Naive thymus-derived CD4-positive, alpha-beta T cell (primary cell): Measurements from ENCODE around the gene UVRAG. TPM values are rescaled to one million over a fixed set of nuclear protein-coding genes. Genes with fewer than 3 reads are reported as not detected.
"Not testable (repeated sequence)": the region's sequence is repeated elsewhere in the genome, so short reads cannot be mapped to it uniquely, and the experiment has no call there.

Source experiments
- ATAC-seq: fragments of 150-1000 bp; cut with Tn5 transposase; 2 replicates; pipeline ENCODE4 v1.10.0; 2021; ENCODE audit warnings: mild to moderate bottlenecking, moderate library complexity
- CTCF ChIA-PET: fragments of 350-600 bp; sonication (Branson Sonifier 250); formaldehyde crosslinking; loops from one replicate; lab custom pipeline; 2021; ENCODE audit warnings: antibody characterized with exemption; lab: Charles Lee
- POLR2A ChIA-PET: fragments of 350-600 bp; sonication (Branson Sonifier 250); formaldehyde crosslinking; loops from one replicate; lab custom pipeline; 2021; ENCODE audit warnings: antibody characterized with exemption, inconsistent platforms; lab: Charles Lee
- DNase-seq, 9 donors: peaks; one replicate each; pipeline versions ENCODE4 v3.0.0 to v3.0.0-alpha.2; 2020 to 2022; ENCODE audit warnings: mixed read lengths in 1 of 9
- H3K27ac ChIP-seq: one replicate; pipeline ENCODE4 v1.7.0; 2013; ENCODE audit warnings: mild to moderate bottlenecking, low read depth, low read length, moderate library complexity
- H3K27me3 ChIP-seq, 2 donors: one replicate each; pipeline ENCODE4 v1.7.0; 2013; ENCODE audit warnings: low read length in 2 of 2, mild to moderate bottlenecking in 2 of 2, moderate library complexity in 2 of 2; ENCODE audit not compliant: control insufficient read depth in 2 of 2, insufficient read depth in 2 of 2
- H3K36me3 ChIP-seq, 3 experiments: 1 replicate in 2 of 3; 2 replicates in 1 of 3; pipeline ENCODE4 v1.7.0; 2013; ENCODE audit warnings: low read length in 3 of 3, mild to moderate bottlenecking in 3 of 3, moderate library complexity in 1 of 3; ENCODE audit not compliant: insufficient read depth in 3 of 3, control insufficient read depth in 2 of 3
- H3K4me1 ChIP-seq, 2 donors: one replicate each; pipeline ENCODE4 v1.7.0; 2013; ENCODE audit warnings: low read length in 2 of 2, mild to moderate bottlenecking in 2 of 2, moderate library complexity in 1 of 2; ENCODE audit not compliant: control insufficient read depth in 2 of 2, insufficient read depth in 2 of 2
- H3K4me3 ChIP-seq: 2 replicates; pipeline ENCODE4 v1.7.0; 2013; ENCODE audit warnings: mild to moderate bottlenecking, low read length
- H3K9me3 ChIP-seq, 3 experiments: 1 replicate in 2 of 3; 2 replicates in 1 of 3; pipeline ENCODE4 v1.7.0; 2013; ENCODE audit warnings: low read length in 3 of 3; ENCODE audit not compliant: control insufficient read depth in 2 of 3
- H3K27ac Mint-ChIP-seq, 9 donors: one replicate each; pipeline ENCODE4 v1.8.0; 2020 to 2022; ENCODE audit warnings: mixed read lengths in 9 of 9, mild to moderate bottlenecking in 8 of 9, moderate library complexity in 5 of 9, inconsistent platforms in 2 of 9
- H3K27me3 Mint-ChIP-seq, 5 donors: one replicate each; pipeline ENCODE4 v1.8.0; 2021 to 2022; ENCODE audit warnings: mixed read lengths in 5 of 5, mild to moderate bottlenecking in 1 of 5
- H3K36me3 Mint-ChIP-seq, 5 donors: one replicate each; pipeline ENCODE4 v1.8.0; 2020 to 2022; ENCODE audit warnings: mixed read lengths in 5 of 5, mild to moderate bottlenecking in 3 of 5, inconsistent platforms in 1 of 5
- H3K4me1 Mint-ChIP-seq, 7 donors: one replicate each; pipeline ENCODE4 v1.8.0; 2020 to 2022; ENCODE audit warnings: mixed read lengths in 7 of 7, mild to moderate bottlenecking in 3 of 7, inconsistent platforms in 1 of 7
- H3K4me3 Mint-ChIP-seq, 10 donors: one replicate each; pipeline ENCODE4 v1.8.0; 2020 to 2022; ENCODE audit warnings: mild to moderate bottlenecking in 10 of 10, mixed read lengths in 10 of 10, moderate library complexity in 6 of 10, inconsistent platforms in 2 of 10
- H3K9me3 Mint-ChIP-seq, 11 donors: one replicate each; pipeline ENCODE4 v1.8.0; 2020 to 2022; ENCODE audit warnings: mixed read lengths in 11 of 11, mild to moderate bottlenecking in 4 of 11, inconsistent platforms in 1 of 11, moderate library complexity in 1 of 11
- intact Hi-C, 2 donors: fragments of 100-400 bp; cut with micrococcal nuclease; formaldehyde crosslinking; loops; one replicate each; pipeline ENCODE4 v1.15.1; 2023
- polyA plus RNA-seq, 2 donors: library from polyadenylated mRNA; unstranded; fragments of 300-500 nt; fragmentation: Illumina TruSeq; gene quantifications; one replicate each; pipeline ENCODE4 v1.2.3, GENCODE V29; 2021
- total RNA-seq, 6 experiments: library from RNA in 5 of 6; stranded (reverse) in 5 of 6; gene quantifications; 1 replicate in 5 of 6; 2 replicates in 1 of 6; pipeline ENCODE4 v1.2.3 and lab custom pipeline; 2021 to 2026

The UVRAG gene
- total and polyA plus RNA-seq, 7 experiments from 2014 or later = 12.3 to 46.1 (median 24.6) TPM

- DNase-seq (no peak), ATAC-seq (no peak)
- Histone ChIP-seq H3K4me3 (no peak overlapping the region), H3K4me1 (no peaks in the 10 kb centered on the region), H3K36me3 (no peaks in the 10 kb centered on the region), H3K27me3 (no peaks in the 10 kb centered on the region), H3K9me3 (no peaks in the 10 kb centered on the region), H3K27ac (no peak overlapping the region)
- CTCF ChIA-PET = no interaction called here
- Mint-ChIP-seq H3K9me3 (peaks cover 0 to 5% (median 0%) of the 10 kb centered on the region in 11 donors), H3K27ac (peak overlapping the region in 5 of 9 donors; percentile 14 to 83 (median 59)), H3K27me3 (no peaks in the 10 kb centered on the region), H3K4me3 (peak overlapping the region in 5 of 10 donors; percentile 5 to 67 (median 39)), H3K36me3 (peaks cover 0 to 27% (median 22%) of the 10 kb centered on the region in 5 donors), H3K4me1 (peaks cover 0 to 25% (median 16%) of the 10 kb centered on the region in 7 donors)
- POLR2A ChIA-PET = no interaction called here
- intact Hi-C loops = no loop called here
Observed at GRCh38 chr11:76077575-76078150, 262.7 kb downstream of the UVRAG start.

GRCh38 chr11:76081084-76081483, 266.1 kb downstream of the UVRAG start:
- H3K4me1 ChIP-seq, H3K27me3 ChIP-seq, H3K4me3 Mint-ChIP-seq, H3K27ac ChIP-seq, H3K9me3 ChIP-seq, H3K36me3 ChIP-seq, ATAC-seq, intact Hi-C loops, H3K27ac Mint-ChIP-seq, H3K27me3 Mint-ChIP-seq, H3K4me3 ChIP-seq, DNase-seq, H3K9me3 Mint-ChIP-seq, CTCF ChIA-PET: not testable (repeated sequence)
- Mint-ChIP-seq H3K36me3 (peaks cover 0 to 18% (median 15%) of the 10 kb centered on the region in 5 donors), H3K4me1 (peaks cover 0 to 17% (median 11%) of the 10 kb centered on the region in 7 donors)
- POLR2A ChIA-PET = interaction anchor here (0.7 kb wide), 1 partner anchor 121 kb away, joined by 3 read pairs; no protein-coding TSS in a partner anchor

- no peaks in the 10 kb centered on the region for H3K27me3 Mint-ChIP-seq
- Histone ChIP-seq H3K9me3 (no peaks in the 10 kb centered on the region), H3K4me3 (no peak overlapping the region), H3K4me1 (no peaks in the 10 kb centered on the region), H3K27me3 (no peaks in the 10 kb centered on the region), H3K36me3 (no peaks in the 10 kb centered on the region), H3K27ac (no peak overlapping the region)
- ATAC-seq = no peak
- H3K4me3 Mint-ChIP-seq = no peak overlapping the region
- POLR2A ChIA-PET = no interaction called here
- H3K9me3 Mint-ChIP-seq = peaks cover 0 to 4% (median 0%) of the 10 kb centered on the region in 11 donors
- peaks cover 0 to 5% (median 0%) of the 10 kb centered on the region in 7 donors for H3K4me1 Mint-ChIP-seq
- H3K36me3 Mint-ChIP-seq = peaks cover 0 to 39% (median 28%) of the 10 kb centered on the region in 5 donors
- no peak overlapping the region for H3K27ac Mint-ChIP-seq
- intact Hi-C loops = no loop called here
- CTCF ChIA-PET = no interaction called here
- no peak for DNase-seq
Observed at GRCh38 chr11:76083563-76084451, 268.8 kb downstream of the UVRAG start.

- intact Hi-C loops = no loop called here
- DNase-seq (no peak), ATAC-seq (no peak)
- peaks cover 0 to 5% (median 0%) of the 10 kb centered on the region in 3 experiments for H3K36me3 ChIP-seq
- H3K4me3 ChIP-seq = no peak overlapping the region
- Mint-ChIP-seq H3K27me3 (no peaks in the 10 kb centered on the region), H3K27ac (no peak overlapping the region), H3K4me1 (peaks cover 0 to 6% (median 0%) of the 10 kb centered on the region in 7 donors), H3K36me3 (peaks cover 2 to 49% (median 40%) of the 10 kb centered on the region in 5 donors), H3K9me3 (peaks cover 0 to 18% (median 3%) of the 10 kb centered on the region in 11 donors), H3K4me3 (no peak overlapping the region)
- no peaks in the 10 kb centered on the region for H3K4me1 ChIP-seq
- H3K27ac ChIP-seq = no peak overlapping the region
- CTCF ChIA-PET = interaction anchor here (0.6 to 1.1 kb wide), 2 partner anchors 22 to 442 kb away, joined by 3 read pairs; no protein-coding TSS in a partner anchor
- peaks cover 0 to 5% (median 0%) of the 10 kb centered on the region in 3 experiments for H3K9me3 ChIP-seq
- no peaks in the 10 kb centered on the region for H3K27me3 ChIP-seq
- POLR2A ChIA-PET = no interaction called here
Observed at GRCh38 chr11:76085270-76085669, 270.3 kb downstream of the UVRAG start.

- H3K4me3 ChIP-seq = no peak overlapping the region
- peaks cover 0 to 7% (median 0%) of the 10 kb centered on the region in 3 experiments for H3K9me3 ChIP-seq
- Mint-ChIP-seq H3K36me3 (peaks cover 7 to 58% (median 57%) of the 10 kb centered on the region in 5 donors), H3K4me1 (peaks cover 0 to 6% (median 0%) of the 10 kb centered on the region in 7 donors), H3K9me3 (peaks cover 0 to 32% (median 5%) of the 10 kb centered on the region in 11 donors), H3K4me3 (no peak overlapping the region), H3K27ac (no peak overlapping the region), H3K27me3 (no peaks in the 10 kb centered on the region)
- CTCF ChIA-PET = no interaction called here
- DNase-seq = no peak
- no peaks in the 10 kb centered on the region for H3K27me3 ChIP-seq
- POLR2A ChIA-PET = no interaction called here
- no peaks in the 10 kb centered on the region for H3K4me1 ChIP-seq
- no peak for ATAC-seq
- no peak overlapping the region for H3K27ac ChIP-seq
- H3K36me3 ChIP-seq = peaks cover 0 to 5% (median 0%) of the 10 kb centered on the region in 3 experiments
- intact Hi-C loops = no loop called here
Observed at GRCh38 chr11:76086743-76087635, 272.0 kb downstream of the UVRAG start.

GRCh38 chr11:76087749-76088148, 272.7 kb downstream of the UVRAG start:
- ChIA-PET CTCF (no interaction called here), POLR2A (no interaction called here)
- H3K36me3 Mint-ChIP-seq = peaks cover 9 to 62% (median 57%) of the 10 kb centered on the region in 5 donors
- Histone ChIP-seq H3K4me1 (no peaks in the 10 kb centered on the region), H3K36me3 (peaks cover 0 to 5% (median 0%) of the 10 kb centered on the region in 3 experiments), H3K27ac (no peak overlapping the region), H3K4me3 (no peak overlapping the region), H3K9me3 (peaks cover 0 to 7% (median 0%) of the 10 kb centered on the region in 3 experiments), H3K27me3 (no peaks in the 10 kb centered on the region)
- no peak for ATAC-seq
- no peak for DNase-seq
- intact Hi-C loops = no loop called here
- no peak overlapping the region for H3K27ac Mint-ChIP-seq
- H3K9me3 Mint-ChIP-seq = peaks cover 0 to 32% (median 5%) of the 10 kb centered on the region in 11 donors
- H3K27me3 Mint-ChIP-seq = no peaks in the 10 kb centered on the region
- no peak overlapping the region for H3K4me3 Mint-ChIP-seq
- H3K4me1 Mint-ChIP-seq = peaks cover 0 to 6% (median 0%) of the 10 kb centered on the region in 7 donors
